Non-pigmented ciliary epithelial cell (primary cell): Measurements from ENCODE around the gene SOCS7.

Experiments used
- DNase-seq: peaks from one replicate; pipeline ENCODE4 v3.0.0-alpha.2; 2010; ENCODE audit warnings: low read depth

Gene SOCS7

GRCh38 chr17:38363016-38363415 is 11.4 kb downstream of the SOCS7 start:
- no peak for DNase-seq

- no peak for DNase-seq
Measured at GRCh38 chr17:38364741-38365140, 13.1 kb downstream of the SOCS7 start.

- DNase-seq, result no peak
Measured at GRCh38 chr17:38369124-38369886, 17.7 kb downstream of the SOCS7 start.

- DNase-seq, result no peak
Measured at GRCh38 chr17:38379448-38379847, 27.8 kb downstream of the SOCS7 start.

GRCh38 chr17:38395090-38395489 is 43.4 kb downstream of the SOCS7 start:
- DNase-seq, result no peak

- DNase-seq, result no peak
Measured at GRCh38 chr17:38397227-38397626, 45.6 kb downstream of the SOCS7 start.

- DNase-seq, result no peak
Measured at GRCh38 chr17:38400286-38400685, 48.6 kb downstream of the SOCS7 start.

- DNase-seq, result no peak
Measured at GRCh38 chr17:38401459-38401858, 49.8 kb downstream of the SOCS7 start.

- DNase-seq, result no peak
Measured at GRCh38 chr17:38402897-38403296, 51.3 kb downstream of the SOCS7 start.

- no peak for DNase-seq
Measured at GRCh38 chr17:38403491-38403890, 51.8 kb downstream of the SOCS7 start.

GRCh38 chr17:38404174-38404943 is 52.7 kb downstream of the SOCS7 start:
- no peak for DNase-seq

- DNase-seq, result no peak
Measured at GRCh38 chr17:38405654-38406053, 54.0 kb downstream of the SOCS7 start.

- no peak for DNase-seq
Measured at GRCh38 chr17:38410201-38410600, 58.6 kb downstream of the SOCS7 start.

- DNase-seq, result no peak
Measured at GRCh38 chr17:38415250-38416194, 63.9 kb downstream of the SOCS7 start.

- DNase-seq, result no peak
Measured at GRCh38 chr17:38416840-38417209, 65.2 kb downstream of the SOCS7 start.

GRCh38 chr17:38417210-38417951 is 65.7 kb downstream of the SOCS7 start:
- DNase-seq, result no peak

- DNase-seq, result no peak
Measured at GRCh38 chr17:38418062-38418692, 66.5 kb downstream of the SOCS7 start.

- DNase-seq, result no peak
Measured at GRCh38 chr17:38418693-38419507, 67.3 kb downstream of the SOCS7 start.

- no peak for DNase-seq
Measured at GRCh38 chr17:38419508-38419981, 67.9 kb downstream of the SOCS7 start.

GRCh38 chr17:38420518-38420917 is 68.9 kb downstream of the SOCS7 start:
- no peak for DNase-seq
